Calu3 (cell line): ENCODE results near the gene LRBA. TPM values are rescaled to one million over a fixed set of nuclear protein-coding genes. Genes with fewer than 3 reads are reported as not detected.

Experiments
- BruUV-seq: library from RNA; stranded (reverse); fragments of 400-500 nt; replicated peaks from 2 replicates; lab custom pipeline; 2021; lab: Mats Ljungman, UMichigan
- CTCF ChIA-PET: fragments of 300-600 bp; sonication (Branson Sonifier 250); formaldehyde crosslinking; loops from one replicate; lab custom pipeline; 2022; ENCODE audit warnings: antibody characterized with exemption; lab: Charles Lee
- DNase-seq: peaks from one replicate; pipeline ENCODE4 v3.0.0; 2022
- H3K27ac Mint-ChIP-seq: one replicate; pipeline ENCODE4 v1.8.0; 2022; ENCODE audit warnings: mixed read lengths; ENCODE audit not compliant: unreplicated experiment
- H3K27me3 Mint-ChIP-seq: one replicate; pipeline ENCODE4 v1.8.0; 2022; ENCODE audit warnings: mixed read lengths; ENCODE audit not compliant: unreplicated experiment
- H3K36me3 Mint-ChIP-seq: one replicate; pipeline ENCODE4 v1.8.0; 2022; ENCODE audit warnings: mild to moderate bottlenecking, moderate library complexity, mixed read lengths; ENCODE audit not compliant: insufficient read depth, unreplicated experiment
- H3K4me1 Mint-ChIP-seq: one replicate; pipeline ENCODE4 v1.8.0; 2022; ENCODE audit warnings: mild to moderate bottlenecking, low read depth, mixed read lengths; ENCODE audit not compliant: unreplicated experiment
- H3K4me3 Mint-ChIP-seq: one replicate; pipeline ENCODE4 v1.8.0; 2022; ENCODE audit warnings: mild to moderate bottlenecking, low read depth, moderate library complexity, mixed read lengths; ENCODE audit not compliant: unreplicated experiment
- H3K9me3 Mint-ChIP-seq: one replicate; pipeline ENCODE4 v1.8.0; 2022; ENCODE audit warnings: low read depth, mixed read lengths; ENCODE audit not compliant: unreplicated experiment
- CTCF ChIP-seq: fragments of 200-600 bp; IDR thresholded peaks from one replicate; pipeline ENCODE4 v1.8.0; 2022; ENCODE audit warnings: antibody characterized with exemption; ENCODE audit not compliant: unreplicated experiment
- intact Hi-C: fragments of 100-400 bp; cut with micrococcal nuclease; formaldehyde crosslinking; loops from one replicate; pipeline ENCODE4 v1.10.0; 2022; ENCODE audit not compliant: unreplicated experiment
- total RNA-seq: library from RNA; stranded (reverse); gene quantifications from 2 replicates; pipeline ENCODE4 v1.2.3, GENCODE V29; 2022

The LRBA gene
- total RNA-seq, 1 experiment from 2014 or later: 49.0 TPM

GRCh38 chr4:150789864-150790263 is 225.2 kb downstream of the LRBA start:
- H3K4me1 Mint-ChIP-seq: no peaks in the 10 kb centered on the region
- H3K27ac Mint-ChIP-seq: no peak overlapping the region
- no peaks in the 10 kb centered on the region for H3K36me3 Mint-ChIP-seq
- no peaks in the 10 kb centered on the region for H3K9me3 Mint-ChIP-seq
- CTCF ChIA-PET: interaction anchor here (0.7 kb wide), 1 partner anchor 74 kb away, joined by 3 read pairs; no protein-coding TSS in a partner anchor
- intact Hi-C loops: no loop called here
- H3K4me3 Mint-ChIP-seq: no peak overlapping the region
- no TSS peak for BruUV-seq
- DNase-seq: no peak
- no peaks in the 10 kb centered on the region for H3K27me3 Mint-ChIP-seq
- TF ChIP-seq CTCF: no peak

- Mint-ChIP-seq H3K27ac (no peak overlapping the region), H3K9me3 (no peaks in the 10 kb centered on the region), H3K4me3 (no peak overlapping the region), H3K4me1 (no peaks in the 10 kb centered on the region), H3K36me3 (no peaks in the 10 kb centered on the region), H3K27me3 (no peaks in the 10 kb centered on the region)
- intact Hi-C loops: no loop called here
- TF ChIP-seq CTCF: no peak
- DNase-seq: no peak
- no TSS peak for BruUV-seq
- CTCF ChIA-PET: no interaction called here
Measured at GRCh38 chr4:150784939-150785338, 230.1 kb downstream of the LRBA start.

- H3K27ac Mint-ChIP-seq: no peak overlapping the region
- DNase-seq: no peak
- no peaks in the 10 kb centered on the region for H3K27me3 Mint-ChIP-seq
- no peaks in the 10 kb centered on the region for H3K9me3 Mint-ChIP-seq
- no TSS peak for BruUV-seq
- TF ChIP-seq CTCF: no peak
- intact Hi-C loops: no loop called here
- H3K4me1 Mint-ChIP-seq: no peaks in the 10 kb centered on the region
- no peak overlapping the region for H3K4me3 Mint-ChIP-seq
- CTCF ChIA-PET: no interaction called here
- no peaks in the 10 kb centered on the region for H3K36me3 Mint-ChIP-seq
Measured at GRCh38 chr4:150784305-150784704, 230.8 kb downstream of the LRBA start.

- BruUV-seq: no TSS peak
- CTCF ChIA-PET: no interaction called here
Measured at GRCh38 chr4:150782921-150783320, 232.2 kb downstream of the LRBA start.

More at GRCh38 chr4:150782921-150783320, 232.2 kb downstream of the LRBA start:
- intact Hi-C loops: no loop called here
- no peaks in the 10 kb centered on the region for H3K4me1 Mint-ChIP-seq
- no peak overlapping the region for H3K27ac Mint-ChIP-seq
- no peak for TF ChIP-seq CTCF
- no peak for DNase-seq
- no peak overlapping the region for H3K4me3 Mint-ChIP-seq
- no peaks in the 10 kb centered on the region for H3K9me3 Mint-ChIP-seq
- no peaks in the 10 kb centered on the region for H3K27me3 Mint-ChIP-seq
- H3K36me3 Mint-ChIP-seq: no peaks in the 10 kb centered on the region
